Pancreas (tissue), 10 donors: ENCODE results near the gene PCDHB7. TPM values are rescaled to one million over a fixed set of nuclear protein-coding genes. Genes with fewer than 3 reads are reported as not detected.
"Not testable (repeated sequence)": the region's sequence is repeated elsewhere in the genome, so short reads cannot be mapped to it uniquely, and the experiment has no call there.

Experiments
- ATAC-seq, 4 donors: fragments of 200-7000 bp; cut with Tn5 transposase; one replicate each; pipeline versions ENCODE4 v1.8.0 to v1.9.1; 2020; ENCODE audit warnings: mild to moderate bottlenecking in 4 of 4, moderate library complexity in 4 of 4
- DNase-seq, 6 donors: peaks; one replicate each; pipeline ENCODE4 v3.0.0-alpha.2; 2020
- FAIRE-seq: peaks from 2 replicates; lab custom pipeline; 2012; peaks lifted over from hg19 to GRCh38; lab: Jason Lieb, UNC
- H3K27ac ChIP-seq, 4 donors: fragments of 200-600 bp; sonication (generic); 1 replicate in 3 of 4; 2 replicates in 1 of 4; pipeline versions ENCODE4 v1.5.0 to v1.8.0; 2020
- H3K27me3 ChIP-seq, 4 donors: fragments of 200-600 bp; one replicate each; pipeline ENCODE4 v1.8.0; 2021
- H3K36me3 ChIP-seq, 3 donors: fragments of 200-600 bp; sonication (generic) in 1 of 3; one replicate each; pipeline versions ENCODE4 v1.5.0 to v1.8.0; 2020 to 2021
- H3K4me1 ChIP-seq, 3 donors: fragments of 200-600 bp; one replicate each; pipeline ENCODE4 v1.8.0; 2021
- H3K4me3 ChIP-seq, 4 donors: fragments of 200-600 bp; sonication (generic) in 2 of 4; one replicate each; pipeline versions ENCODE4 v1.5.0 to v1.8.0; 2020 to 2021
- H3K9me3 ChIP-seq, 4 donors: fragments of 200-600 bp; one replicate each; pipeline ENCODE4 v1.8.0; 2021
- WGBS, 2 donors: extraction: QIAGEN DNeasy Blood & Tissue Kit; methylation state at CpG; one replicate each; pipeline ENCODE4 v1.1.7; 2013; 5-methylcytosine and 5-hydroxymethylcytosine counted together
- intact Hi-C, 3 donors: fragments of 100-400 bp; cut with DNase I; formaldehyde crosslinking; loops; one replicate each; pipeline versions ENCODE4 v1.11.1 to v1.14.2; 2022
- polyA plus RNA-seq, 2 donors: library from polyadenylated mRNA; stranded (reverse); fragments of 200-250 nt; gene quantifications; one replicate each; pipeline ENCODE4 v1.2.3, GENCODE V29; 2013
- total RNA-seq, 6 donors: library from RNA; stranded (reverse); fragmentation: NEBNext Ultra II Directional in 4 of 6; extraction: Animal tissue kit (Norgen Biotek cat#: 25700) in 4 of 6; gene quantifications; one replicate each; pipeline versions ENCODE4 v1.2.1 to v1.2.4, GENCODE V29; 2021 to 2023
- TF ChIP-seq, protein P1 (sequence below), 4 donors: fragments of 200-600 bp; sonication (generic) in 3 of 4; IDR thresholded peaks; one replicate each; pipeline versions ENCODE4 v1.5.0 to v1.8.0; 2021; ENCODE audit warnings: antibody characterized with exemption in 4 of 4
- donor health status: healthy with polysubstance abuse.
- donor health status: DM: no; HTN: no; CAD: no; lungs with moderate emphysema.
- donor health status: DM: no; HTN: no; CAD: no.
- donor health status: control.
- donor health status: control.
- donor health status: Bipolar disorder and iron deficiency.
- donor health status: DM: yes; HTN: yes; CAD: no.
- donor health status: DM: no; HTN: no; CAD: no.
- donor health status: DM: no; HTN: no; CAD: no.
- donor health status: DM: yes; HTN: yes; CAD: no.

The PCDHB7 gene
- total and polyA plus RNA-seq, 8 donors, result 0.15 to 0.70 (median 0.45) TPM

GRCh38 chr5:141199359-141200235 lies 27.2 kb downstream of the PCDHB7 start, which contains the start of gene PCDHB11:
TSS of gene PCDHB11 (plus strand) at chr5:141199627. CDS start at chr5:141199775, 148 bp downstream.
- TF ChIP-seq, protein P1, sequence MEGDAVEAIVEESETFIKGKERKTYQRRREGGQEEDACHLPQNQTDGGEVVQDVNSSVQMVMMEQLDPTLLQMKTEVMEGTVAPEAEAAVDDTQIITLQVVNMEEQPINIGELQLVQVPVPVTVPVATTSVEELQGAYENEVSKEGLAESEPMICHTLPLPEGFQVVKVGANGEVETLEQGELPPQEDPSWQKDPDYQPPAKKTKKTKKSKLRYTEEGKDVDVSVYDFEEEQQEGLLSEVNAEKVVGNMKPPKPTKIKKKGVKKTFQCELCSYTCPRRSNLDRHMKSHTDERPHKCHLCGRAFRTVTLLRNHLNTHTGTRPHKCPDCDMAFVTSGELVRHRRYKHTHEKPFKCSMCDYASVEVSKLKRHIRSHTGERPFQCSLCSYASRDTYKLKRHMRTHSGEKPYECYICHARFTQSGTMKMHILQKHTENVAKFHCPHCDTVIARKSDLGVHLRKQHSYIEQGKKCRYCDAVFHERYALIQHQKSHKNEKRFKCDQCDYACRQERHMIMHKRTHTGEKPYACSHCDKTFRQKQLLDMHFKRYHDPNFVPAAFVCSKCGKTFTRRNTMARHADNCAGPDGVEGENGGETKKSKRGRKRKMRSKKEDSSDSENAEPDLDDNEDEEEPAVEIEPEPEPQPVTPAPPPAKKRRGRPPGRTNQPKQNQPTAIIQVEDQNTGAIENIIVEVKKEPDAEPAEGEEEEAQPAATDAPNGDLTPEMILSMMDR (IDR thresholded peaks at IDR 0.05), result peak in 2 of 4 donors; percentile 10 to 26

GRCh38 chr5:141201126-141201525 lies 28.7 kb downstream of the PCDHB7 start:
- H3K4me3 ChIP-seq, H3K27me3 ChIP-seq, ATAC-seq, H3K9me3 ChIP-seq, H3K36me3 ChIP-seq, FAIRE-seq, H3K4me1 ChIP-seq, DNase-seq, H3K27ac ChIP-seq: not testable (repeated sequence)
- 43 to 44% methylated on average over 21 to 28 of the region's 38 CpGs for WGBS, 2 donors
- intact Hi-C loops, result loop anchor here in 1 of 3 donors (10.0 kb wide), 1 partner anchor 364 kb away; no protein-coding TSS in a partner anchor

More at GRCh38 chr5:141199359-141200235, 27.2 kb downstream of the PCDHB7 start, which contains the start of gene PCDHB11:
- intact Hi-C loops, result loop anchor here in 1 of 3 donors (10.0 kb wide), 1 partner anchor 365 kb away; no protein-coding TSS in a partner anchor
- no peaks in the 10 kb centered on the region for H3K36me3 ChIP-seq
- H3K4me3 ChIP-seq, result peak within 1 kb of the TSS in 2 of 4 donors; percentile 25 to 38
- 15 to 33% methylated on average over 21 of the region's 21 CpGs for WGBS, 2 donors
- peak within 1 kb of the TSS in 1 of 4 donors; percentile 41 for H3K27ac ChIP-seq
- no peaks in the 10 kb centered on the region for H3K4me1 ChIP-seq
- DNase-seq, result peak in 2 of 6 donors; percentile 23 to 30
- peaks cover 0 to 8% (median 3%) of the 10 kb centered on the region in 4 donors for H3K27me3 ChIP-seq
- peak; percentile 76 to 98 (median 84) for ATAC-seq
- no peaks in the 10 kb centered on the region for H3K9me3 ChIP-seq
- FAIRE-seq, result no peak

DNA sequence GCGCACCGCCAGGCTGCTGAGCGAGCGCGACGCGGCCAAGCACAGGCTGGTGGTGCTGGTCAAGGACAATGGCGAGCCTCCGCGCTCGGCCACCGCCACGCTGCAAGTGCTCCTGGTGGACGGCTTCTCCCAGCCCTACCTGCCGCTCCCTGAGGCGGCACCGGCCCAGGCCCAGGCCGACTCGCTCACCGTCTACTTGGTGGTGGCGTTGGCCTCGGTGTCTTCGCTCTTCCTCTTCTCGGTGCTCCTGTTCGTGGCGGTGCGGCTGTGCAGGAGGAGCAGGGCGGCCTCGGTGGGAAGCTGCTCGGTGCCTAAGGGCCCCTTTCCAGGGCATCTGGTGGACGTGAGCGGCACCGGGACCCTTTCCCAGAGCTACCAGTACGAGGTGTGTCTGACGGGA lies 29.2 kb downstream of the PCDHB7 start:
- not testable (repeated sequence) for DNase-seq, H3K4me1 ChIP-seq, H3K27ac ChIP-seq, H3K36me3 ChIP-seq, ATAC-seq, H3K27me3 ChIP-seq, FAIRE-seq, H3K9me3 ChIP-seq, H3K4me3 ChIP-seq
- intact Hi-C loops, result loop anchor here in 1 of 3 donors (10.0 kb wide), 1 partner anchor 363 kb away; no protein-coding TSS in a partner anchor
- 44 to 48% methylated on average over 25 to 32 of the region's 35 CpGs for WGBS, 2 donors

DNA sequence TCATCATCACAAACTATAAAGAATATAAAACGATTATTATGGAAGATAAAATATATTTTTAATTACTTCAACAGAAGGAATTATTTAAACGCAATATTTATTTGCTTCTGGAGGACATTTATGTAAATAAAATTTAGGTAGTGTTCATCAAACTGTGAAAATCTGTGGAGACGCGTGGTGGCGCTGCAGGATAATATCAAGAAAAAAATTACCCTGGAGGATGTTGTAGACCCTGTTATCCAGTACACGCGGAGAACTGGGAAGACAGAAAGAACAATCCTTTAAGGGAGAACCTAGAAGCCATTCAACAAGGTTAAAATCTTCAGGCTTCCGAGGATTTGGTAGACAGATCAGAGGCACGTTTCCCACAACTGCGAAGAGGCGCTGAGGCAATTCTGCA lies 36.0 kb downstream of the PCDHB7 start, which contains the start of gene PCDHB12:
TSS of gene PCDHB12 (plus strand) at position 242 of the 400 bp plus-strand sequence. CDS start 189 bp downstream, outside the sequence.
- peaks cover 0 to 6% (median 0%) of the 10 kb centered on the region in 4 donors for H3K9me3 ChIP-seq
- TF ChIP-seq, protein P1 (IDR thresholded peaks at IDR 0.05), result no peak
- peak in 2 of 4 donors; percentile 34 to 55 for ATAC-seq
- H3K27me3 ChIP-seq, result peaks cover 0 to 3% (median 0%) of the 10 kb centered on the region in 4 donors
- WGBS, 2 donors, result 21 to 22% methylated on average over 11 of the region's 11 CpGs
- H3K27ac ChIP-seq, result no peak within 1 kb of the TSS
- no peaks in the 10 kb centered on the region for H3K36me3 ChIP-seq
- no peaks in the 10 kb centered on the region for H3K4me1 ChIP-seq
- no peak within 1 kb of the TSS for H3K4me3 ChIP-seq
- intact Hi-C loops, result loop anchor here in 1 of 3 donors (10.0 kb wide), 1 partner anchor 356 kb away; no protein-coding TSS in a partner anchor
- FAIRE-seq, result no peak
- peak in 1 of 6 donors; percentile 18 for DNase-seq

- H3K27me3 ChIP-seq, ATAC-seq, H3K27ac ChIP-seq, H3K36me3 ChIP-seq, H3K4me1 ChIP-seq, FAIRE-seq, intact Hi-C loops, DNase-seq, H3K9me3 ChIP-seq, H3K4me3 ChIP-seq: not testable (repeated sequence)
- WGBS, 2 donors, result 26 to 33% methylated on average over 31 to 39 of the region's 39 CpGs
Measured at GRCh38 chr5:141210281-141210680, 37.8 kb downstream of the PCDHB7 start.

- FAIRE-seq, H3K4me3 ChIP-seq, H3K27me3 ChIP-seq, H3K4me1 ChIP-seq, DNase-seq, intact Hi-C loops, H3K36me3 ChIP-seq, H3K9me3 ChIP-seq, H3K27ac ChIP-seq, ATAC-seq: not testable (repeated sequence)
- WGBS, 2 donors, result 21 to 29% methylated on average over 18 to 25 of the region's 27 CpGs
Measured at GRCh38 chr5:141210849-141211248, 38.4 kb downstream of the PCDHB7 start.
